Kidney epithelial cell (primary cell): ENCODE measurements around the gene ARHGAP6. TPM values are rescaled to one million over a fixed set of nuclear protein-coding genes. Genes with fewer than 3 reads are reported as not detected.

Experiments used
- DNase-seq: peaks from one replicate; pipeline ENCODE4 v3.0.0-alpha.2; 2010; ENCODE audit warnings: low read depth
- H3K27me3 ChIP-seq: 2 replicates; pipeline ENCODE4 v1.6.0; 2011; ENCODE audit warnings: low read length; ENCODE audit not compliant: control insufficient read depth, insufficient read depth
- H3K36me3 ChIP-seq: 2 replicates; pipeline ENCODE4 v1.5.1; 2011; ENCODE audit warnings: low read length; ENCODE audit not compliant: control insufficient read depth, insufficient read depth
- H3K4me3 ChIP-seq: 2 replicates; pipeline ENCODE4 v1.5.1; 2011; ENCODE audit warnings: low read depth, mild to moderate bottlenecking, control low read depth, low read length
- CTCF ChIP-seq: IDR thresholded peaks from 2 replicates; pipeline ENCODE4 v1.5.1; 2011; ENCODE audit warnings: mild to moderate bottlenecking, moderate library complexity, low read length, control low read depth, inconsistent platforms; ENCODE audit not compliant: insufficient read depth, poor library complexity, severe bottlenecking
- total RNA-seq: library from RNA; depleted of rRNA; stranded (reverse); fragments of >200 nt; gene quantifications from 2 replicates; pipeline ENCODE4 v1.2.3, GENCODE V29; 2015

Gene ARHGAP6
- total RNA-seq, 1 donor from 2014 or later, result 1.7 TPM

GRCh38 chrX:11117745-11118144 lies 548.0 kb downstream of the ARHGAP6 start:
- no peak overlapping the region for H3K4me3 ChIP-seq
- no peaks in the 10 kb centered on the region for H3K27me3 ChIP-seq
- no peak for TF ChIP-seq CTCF
- no peak for DNase-seq
- H3K36me3 ChIP-seq, result peaks cover 2% of the 10 kb centered on the region

GRCh38 chrX:11113731-11114130 lies 552.0 kb downstream of the ARHGAP6 start:
- Histone ChIP-seq H3K36me3 (no peaks in the 10 kb centered on the region), H3K27me3 (no peaks in the 10 kb centered on the region), H3K4me3 (no peak overlapping the region)
- TF ChIP-seq CTCF, result no peak
- no peak for DNase-seq

GRCh38 chrX:11111947-11112346 lies 553.8 kb downstream of the ARHGAP6 start:
- no peak for TF ChIP-seq CTCF
- H3K36me3 ChIP-seq, result no peaks in the 10 kb centered on the region
- no peaks in the 10 kb centered on the region for H3K27me3 ChIP-seq
- no peak for DNase-seq
- H3K4me3 ChIP-seq, result peak overlapping the region; percentile 94

GRCh38 chrX:11111037-11111851 lies 554.5 kb downstream of the ARHGAP6 start, which contains the start of gene HCCS:
TSS of gene HCCS (plus strand) at chrX:11111332. CDS start at chrX:11112061, 729 bp downstream.
- Histone ChIP-seq H3K36me3 (no peaks in the 10 kb centered on the region), H3K4me3 (peak within 1 kb of the TSS; percentile 94), H3K27me3 (no peaks in the 10 kb centered on the region)
- no peak for TF ChIP-seq CTCF
- peak; percentile 31 for DNase-seq

GRCh38 chrX:11109968-11110367 lies 555.8 kb downstream of the ARHGAP6 start:
- Histone ChIP-seq H3K27me3 (no peaks in the 10 kb centered on the region), H3K4me3 (no peak overlapping the region), H3K36me3 (no peaks in the 10 kb centered on the region)
- no peak for DNase-seq
- TF ChIP-seq CTCF, result no peak
